Nephron progenitor cell (in vitro differentiated cells): ENCODE measurements around the gene LRFN2.

ENCODE experiments used
- DNase-seq: peaks from one replicate; pipeline ENCODE4 v3.0.0; 2021
- H3K27ac Mint-ChIP-seq: 2 replicates; pipeline ENCODE4 v1.8.0; 2021; ENCODE audit warnings: mild to moderate bottlenecking, moderate library complexity, mixed read lengths
- H3K27me3 Mint-ChIP-seq: 2 replicates; pipeline ENCODE4 v1.8.0; 2021; ENCODE audit warnings: mild to moderate bottlenecking, low read depth, mixed read lengths; ENCODE audit not compliant: poor library complexity
- H3K36me3 Mint-ChIP-seq: 2 replicates; pipeline ENCODE4 v1.8.0; 2021; ENCODE audit warnings: low read depth, mixed read lengths
- H3K4me1 Mint-ChIP-seq: 2 replicates; pipeline ENCODE4 v1.8.0; 2021; ENCODE audit warnings: mixed read lengths
- H3K4me3 Mint-ChIP-seq: 2 replicates; pipeline ENCODE4 v1.8.0; 2021; ENCODE audit warnings: mild to moderate bottlenecking, moderate library complexity, mixed read lengths
- H3K9me3 Mint-ChIP-seq: 2 replicates; pipeline ENCODE4 v1.8.0; 2021; ENCODE audit warnings: mild to moderate bottlenecking, moderate library complexity, mixed read lengths
- CTCF ChIP-seq: fragments of 200-600 bp; sonication (generic); IDR thresholded peaks from 2 replicates; pipeline ENCODE4 v1.5.0; 2021; ENCODE audit warnings: antibody characterized with exemption

Gene LRFN2

GRCh38 chr6:40529040-40529439, 58.1 kb downstream of the LRFN2 start:
- Mint-ChIP-seq H3K27me3 (peaks cover 44% of the 10 kb centered on the region), H3K4me3 (no peak overlapping the region), H3K27ac (no peak overlapping the region), H3K4me1 (peaks cover 7% of the 10 kb centered on the region), H3K36me3 (no peaks in the 10 kb centered on the region), H3K9me3 (peaks cover 3% of the 10 kb centered on the region)
- no peak for DNase-seq
- no peak for TF ChIP-seq CTCF

GRCh38 chr6:40528051-40528450, 59.1 kb downstream of the LRFN2 start:
- peaks cover 2% of the 10 kb centered on the region for H3K9me3 Mint-ChIP-seq
- DNase-seq = no peak
- peaks cover 11% of the 10 kb centered on the region for H3K4me1 Mint-ChIP-seq
- H3K27me3 Mint-ChIP-seq = peaks cover 39% of the 10 kb centered on the region
- TF ChIP-seq CTCF = no peak
- no peak overlapping the region for H3K27ac Mint-ChIP-seq
- H3K4me3 Mint-ChIP-seq = no peak overlapping the region
- no peaks in the 10 kb centered on the region for H3K36me3 Mint-ChIP-seq

GRCh38 chr6:40526036-40526435, 61.1 kb downstream of the LRFN2 start:
- H3K4me3 Mint-ChIP-seq = no peak overlapping the region
- no peak for TF ChIP-seq CTCF
- no peaks in the 10 kb centered on the region for H3K9me3 Mint-ChIP-seq
- H3K36me3 Mint-ChIP-seq = no peaks in the 10 kb centered on the region
- H3K27ac Mint-ChIP-seq = no peak overlapping the region
- no peak for DNase-seq
- peaks cover 11% of the 10 kb centered on the region for H3K4me1 Mint-ChIP-seq
- H3K27me3 Mint-ChIP-seq = peaks cover 49% of the 10 kb centered on the region

GRCh38 chr6:40524797-40525585, 62.2 kb downstream of the LRFN2 start:
- H3K4me3 Mint-ChIP-seq = no peak overlapping the region
- H3K4me1 Mint-ChIP-seq = peaks cover 11% of the 10 kb centered on the region
- no peaks in the 10 kb centered on the region for H3K9me3 Mint-ChIP-seq
- H3K36me3 Mint-ChIP-seq = no peaks in the 10 kb centered on the region
- no peak for TF ChIP-seq CTCF
- no peak for DNase-seq
- peaks cover 52% of the 10 kb centered on the region for H3K27me3 Mint-ChIP-seq
- H3K27ac Mint-ChIP-seq = no peak overlapping the region

- Mint-ChIP-seq H3K36me3 (no peaks in the 10 kb centered on the region), H3K4me3 (no peak overlapping the region), H3K27ac (no peak overlapping the region), H3K9me3 (no peaks in the 10 kb centered on the region), H3K27me3 (peaks cover 50% of the 10 kb centered on the region), H3K4me1 (peaks cover 11% of the 10 kb centered on the region)
- TF ChIP-seq CTCF = no peak
- DNase-seq = no peak
These were observed 63.5 kb downstream of the LRFN2 start for GRCh38 chr6:40523505-40524172.
